GM19452 (cell line): Measurements from ENCODE around the gene KIF18A.
"Not testable (repeated sequence)": the region's sequence is repeated elsewhere in the genome, so short reads cannot be mapped to it uniquely, and the experiment has no call there.

ENCODE experiments used
- ATAC-seq: cut with Tn5 transposase; IDR thresholded peaks from one replicate; pipeline ENCODE4 v1.9.1; 2021; ENCODE audit not compliant: unreplicated experiment

The KIF18A gene

DNA sequence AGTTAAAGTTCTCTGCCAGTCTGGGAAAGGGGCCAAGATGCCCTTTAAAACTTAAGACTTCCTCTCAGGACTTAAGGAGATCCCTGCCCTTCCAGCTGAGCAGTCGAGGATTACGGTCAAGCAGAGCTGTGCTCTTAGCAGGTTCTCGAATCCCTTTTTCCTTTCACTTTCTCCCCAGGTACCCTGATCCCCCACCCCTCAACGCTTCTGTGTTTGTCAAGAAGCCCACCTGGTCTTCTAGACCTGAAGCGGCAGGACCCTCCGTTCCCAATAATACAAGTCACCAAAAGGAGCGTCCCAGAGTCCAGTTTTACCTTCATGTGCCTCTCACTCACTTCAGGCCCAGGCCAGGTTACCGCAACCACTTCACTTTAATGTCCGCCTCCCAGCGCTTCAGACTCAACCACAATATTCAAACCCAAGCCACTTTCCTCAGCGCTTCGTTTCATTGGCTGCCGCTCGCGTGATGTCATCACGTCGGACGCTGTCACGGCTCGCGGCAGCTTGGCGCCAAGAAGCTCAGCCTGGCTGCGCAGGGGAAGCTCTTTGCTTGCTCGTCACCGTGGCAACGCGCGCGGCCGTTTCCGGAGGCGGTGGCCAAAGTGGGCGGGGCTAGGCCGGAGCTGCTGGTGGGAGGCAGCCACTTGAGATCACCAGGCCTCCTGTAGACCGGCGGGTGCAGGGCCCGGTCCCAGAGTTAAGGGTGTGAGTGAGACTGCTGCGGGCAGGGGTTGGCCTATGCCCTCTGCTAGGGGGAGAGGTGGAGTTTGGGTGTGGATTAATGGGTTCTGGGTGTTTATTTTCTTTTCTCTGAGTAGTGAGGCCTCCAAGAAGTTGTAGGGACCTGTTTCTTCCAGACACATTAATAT, at the start of gene KIF18A, which contains the start of gene METTL15:
Gene KIF18A, minus strand, starts transcription at position 407 of the 869 bp plus-strand sequence. CDS start 10,209 bp downstream, outside the sequence.
Gene METTL15, plus strand, starts transcription at position 639 of the 869 bp plus-strand sequence. CDS start 4,947 bp downstream, outside the sequence.
- peak; percentile 96 for ATAC-seq

- no peak for ATAC-seq
Measured at GRCh38 chr11:28153586-28153985, 45.6 kb upstream of the KIF18A start.

GRCh38 chr11:28152743-28153142, 44.8 kb upstream of the KIF18A start:
- no peak for ATAC-seq

DNA sequence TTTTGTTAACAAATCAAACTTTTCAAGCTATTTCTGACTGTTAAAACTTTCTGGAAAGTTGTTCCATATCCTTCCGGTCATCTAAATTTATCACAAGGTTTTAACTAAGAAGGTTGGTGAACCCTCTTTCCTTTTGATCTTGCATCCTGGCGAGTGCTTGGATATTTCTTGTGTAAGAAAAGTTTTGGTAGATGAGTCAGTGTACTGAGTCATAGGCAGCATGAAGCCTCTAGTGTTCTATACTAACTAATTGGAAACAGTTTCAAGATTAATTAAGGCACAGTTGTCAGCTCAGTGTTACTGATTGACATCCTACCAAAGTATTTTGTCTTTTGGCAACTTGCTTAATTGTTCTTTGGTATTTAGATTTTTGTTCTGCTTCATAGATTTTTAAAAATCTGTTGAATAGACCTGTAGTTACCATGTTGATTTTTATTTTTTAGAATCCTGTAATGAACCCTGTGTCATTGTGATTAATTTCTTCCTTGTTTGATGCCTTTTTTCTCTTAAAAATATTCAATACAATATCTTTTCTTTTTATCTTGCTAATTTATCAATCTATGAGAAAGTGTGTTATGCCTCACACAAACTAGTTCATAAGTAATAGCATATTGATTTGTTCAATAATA, 38.3 kb upstream of the KIF18A start:
- no peak for ATAC-seq

- no peak for ATAC-seq
Measured at GRCh38 chr11:28144808-28145207, 36.9 kb upstream of the KIF18A start.

DNA sequence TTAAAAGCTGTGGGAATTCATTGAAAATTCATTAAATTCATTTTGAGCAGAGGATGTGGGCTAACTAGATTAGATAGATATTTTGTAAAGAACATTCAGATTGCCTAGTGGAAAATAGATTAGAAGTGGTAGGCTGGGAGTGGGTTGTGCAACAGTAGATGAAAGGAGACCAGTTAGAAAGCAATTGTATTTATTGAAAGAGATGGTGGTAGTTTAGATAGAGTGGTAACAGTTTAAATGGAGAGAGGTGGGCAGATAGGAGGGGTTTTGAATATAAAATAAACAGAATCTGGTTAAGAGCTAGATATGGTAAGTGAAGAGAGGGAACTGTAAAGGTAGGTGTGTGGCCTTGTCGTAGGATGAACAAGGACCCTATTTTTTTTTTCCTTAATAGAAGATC, 34.8 kb upstream of the KIF18A start:
- ATAC-seq: no peak

GRCh38 chr11:28140689-28141455, 32.9 kb upstream of the KIF18A start:
- ATAC-seq: no peak

DNA sequence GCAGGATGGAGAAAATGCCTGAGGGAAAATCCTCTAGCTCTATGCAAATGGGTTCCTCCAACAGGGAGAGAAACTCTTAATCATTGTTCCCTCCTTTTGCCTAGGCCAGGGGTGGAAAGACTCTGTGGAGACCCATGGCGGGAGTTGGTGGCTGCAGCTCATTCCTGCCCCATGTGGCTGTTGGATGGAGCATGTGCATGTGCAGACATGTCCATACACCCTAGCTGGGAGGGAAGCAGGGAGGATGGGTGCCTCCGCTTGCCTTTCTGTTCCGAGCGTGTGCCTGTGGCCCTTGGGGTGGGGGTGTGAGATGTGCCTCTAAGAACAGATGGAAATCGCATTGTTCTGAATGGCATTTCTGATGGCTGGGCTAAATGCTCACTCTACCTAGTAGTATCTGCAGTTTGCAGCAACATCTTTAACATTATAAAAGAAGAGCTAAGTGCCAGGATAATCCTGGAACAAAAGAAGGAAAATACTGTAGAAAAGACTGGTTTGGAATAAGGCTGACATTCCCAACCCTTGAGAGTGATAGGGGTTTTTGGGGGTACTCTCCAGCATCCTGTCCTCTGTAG, 32.0 kb upstream of the KIF18A start:
- ATAC-seq: no peak

DNA sequence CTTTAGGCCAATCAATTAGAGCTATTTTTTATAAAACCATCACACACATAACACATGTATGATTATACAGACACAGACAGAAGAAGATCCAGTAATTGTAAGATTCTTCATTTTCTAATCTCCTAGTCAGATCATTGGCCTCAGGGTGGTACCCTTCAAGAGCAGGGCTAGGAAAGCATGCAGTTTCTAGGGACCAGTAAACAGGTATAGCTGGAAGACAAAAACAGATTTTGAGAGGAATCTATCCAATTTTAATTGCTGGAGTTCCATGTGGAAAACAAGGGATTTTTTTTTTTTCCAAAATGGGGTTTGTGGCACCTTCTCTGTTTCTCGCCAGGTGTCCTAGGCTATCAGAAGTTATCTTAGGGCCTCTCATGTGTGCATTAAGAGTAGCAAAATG, 29.9 kb upstream of the KIF18A start:
- no peak for ATAC-seq

- no peak for ATAC-seq
Measured at GRCh38 chr11:28137366-28137765, 29.4 kb upstream of the KIF18A start.

- ATAC-seq: not testable (repeated sequence)
Measured at GRCh38 chr11:28136157-28136556, 28.2 kb upstream of the KIF18A start.

DNA sequence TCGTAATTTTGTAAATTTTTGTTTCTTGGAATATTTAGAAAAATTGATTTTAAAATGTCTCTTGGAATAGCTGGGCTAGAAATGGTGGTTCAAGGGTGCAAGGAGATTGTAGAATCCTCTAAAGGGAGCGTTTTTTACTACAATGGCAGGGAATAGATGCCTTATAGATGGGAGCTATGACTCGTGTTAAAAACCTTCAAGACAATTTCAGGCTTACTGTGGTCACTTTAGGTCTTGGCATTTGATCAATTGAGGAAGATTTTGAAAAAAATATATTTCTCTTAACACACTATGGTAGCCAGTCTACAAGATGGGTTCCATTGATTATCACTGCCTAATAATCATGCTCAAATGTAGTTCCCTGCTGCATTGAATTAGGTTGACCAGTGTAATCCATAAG, 25.2 kb upstream of the KIF18A start:
- ATAC-seq: no peak

DNA sequence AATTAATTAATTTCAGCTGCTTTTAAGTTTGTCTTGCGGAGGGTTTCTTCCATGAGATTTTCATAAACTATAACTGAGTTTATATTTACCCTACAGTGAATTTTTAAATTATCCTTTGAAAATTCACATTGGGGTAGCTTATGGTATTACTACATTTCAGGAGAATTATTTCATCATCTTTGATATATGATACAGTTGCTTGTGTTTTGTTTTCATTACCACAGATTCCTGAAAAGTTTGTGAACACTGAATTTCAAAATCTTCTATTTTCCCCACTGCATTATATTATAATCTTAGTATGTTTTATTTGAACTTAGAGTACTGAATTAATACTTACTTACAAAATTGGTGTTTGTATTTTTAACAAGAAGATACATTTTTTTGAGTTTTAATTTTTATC, 24.6 kb upstream of the KIF18A start:
- ATAC-seq: no peak

- ATAC-seq: no peak
Measured at GRCh38 chr11:28123151-28123581, 15.2 kb upstream of the KIF18A start.

DNA sequence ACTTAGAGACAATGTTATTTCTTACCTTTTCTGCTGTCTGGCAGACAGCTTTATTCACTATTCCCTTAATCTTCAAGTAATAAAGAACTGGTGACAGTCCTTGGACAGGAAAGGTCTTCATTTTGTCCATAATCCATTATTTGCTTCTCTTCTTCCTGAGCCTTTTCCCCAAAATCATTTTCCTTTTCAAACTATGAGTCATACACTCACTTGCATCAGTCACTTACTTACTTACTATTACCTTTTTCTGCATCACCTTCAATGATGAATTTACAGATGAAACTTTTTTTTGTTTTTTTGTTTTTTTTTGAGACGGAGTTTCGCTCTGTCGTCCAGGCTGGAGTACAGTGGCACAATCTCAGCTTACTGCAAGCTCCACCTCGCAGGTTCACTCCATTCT, 9.8 kb upstream of the KIF18A start:
- no peak for ATAC-seq

GRCh38 chr11:28114731-28115130, 6.8 kb upstream of the KIF18A start:
- no peak for ATAC-seq

DNA sequence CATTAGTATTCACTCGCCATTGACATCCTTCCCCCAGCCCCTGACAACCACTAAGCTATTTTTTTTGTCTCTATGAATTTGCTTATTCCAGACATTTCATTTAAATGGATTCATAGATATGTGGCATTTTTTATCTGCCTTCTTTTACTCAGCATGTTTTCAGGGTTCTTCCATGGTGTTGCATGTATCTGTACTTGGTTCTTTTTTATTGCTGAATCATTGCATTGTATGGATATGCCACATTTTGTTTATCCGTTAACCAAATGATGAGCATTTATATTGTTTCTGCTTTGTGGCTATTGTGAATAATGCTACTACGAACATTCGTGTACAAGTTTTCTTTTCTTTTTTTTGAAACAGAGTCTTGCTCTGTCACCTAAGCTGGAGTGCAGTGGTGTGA, 6.2 kb upstream of the KIF18A start:
- ATAC-seq: no peak

GRCh38 chr11:28110821-28111200, 2.9 kb upstream of the KIF18A start:
- ATAC-seq: no peak

- peak; percentile 27 for ATAC-seq
Measured at GRCh38 chr11:28110108-28110820, 2.3 kb upstream of the KIF18A start.

GRCh38 chr11:28108958-28109357, 1.0 kb upstream of the KIF18A start:
- ATAC-seq: no peak
